Gastroesophageal sphincter (tissue), 4 donors: ENCODE measurements around the gene SMS. TPM values are rescaled to one million over a fixed set of nuclear protein-coding genes. Genes with fewer than 3 reads are reported as not detected.
A peak's percentile ranks its signal among the peaks of the same experiment; 100 is the strongest.

Experiments used
- ATAC-seq: fragments of 150-250 bp; one replicate; pipeline ENCODE4 v1.9.1; 2016; ENCODE audit warnings: mild to moderate bottlenecking, moderate library complexity
- H3K27ac ChIP-seq, 4 donors: fragments of 200-600 bp; sonication (generic) in 3 of 4; 1 replicate in 3 of 4; 2 replicates in 1 of 4; pipeline ENCODE4 v1.5.1; 2016 to 2019
- H3K27me3 ChIP-seq: fragments of 200-600 bp; sonication (generic); one replicate; pipeline ENCODE4 v1.5.1; 2019
- H3K36me3 ChIP-seq, 2 donors: fragments of 200-600 bp; sonication (generic); one replicate each; pipeline ENCODE4 v1.5.1; 2019; ENCODE audit warnings: control low read depth in 1 of 2
- H3K4me1 ChIP-seq, 3 donors: fragments of 200-600 bp; sonication (generic); 1 replicate in 2 of 3; 2 replicates in 1 of 3; pipeline ENCODE4 v1.5.1; 2016 to 2019; ENCODE audit warnings: control low read depth in 2 of 3
- H3K4me3 ChIP-seq, 2 donors: fragments of 200-600 bp; sonication (generic); one replicate each; pipeline ENCODE4 v1.5.1; 2019; ENCODE audit warnings: mild to moderate bottlenecking in 1 of 2, moderate library complexity in 1 of 2
- H3K9me3 ChIP-seq, 3 donors: fragments of 200-600 bp; sonication (generic); one replicate each; pipeline ENCODE4 v1.5.1; 2017 to 2019; ENCODE audit warnings: control low read depth in 2 of 3
- CTCF ChIP-seq, 4 experiments: fragments of 200-600 bp in 2 of 4; fragments of 450-650 bp in 2 of 4; sonication (generic) in 1 of 4; IDR thresholded peaks; one replicate each; pipeline ENCODE4 v1.5.1; 2017 to 2019; ENCODE audit warnings: antibody characterized with exemption in 4 of 4, mild to moderate bottlenecking in 2 of 4, moderate library complexity in 2 of 4
- EP300 ChIP-seq: sonication (generic); formaldehyde crosslinking; IDR thresholded peaks from one replicate; pipeline ENCODE4 v1.6.1; 2017; ENCODE audit warnings: antibody characterized with exemption, mild to moderate bottlenecking
- POLR2A ChIP-seq, 2 donors: fragments of 450-650 bp; IDR thresholded peaks; one replicate each; pipeline ENCODE4 v1.6.1; 2017; ENCODE audit warnings: antibody characterized with exemption in 2 of 2, mild to moderate bottlenecking in 2 of 2, moderate library complexity in 1 of 2
- POLR2AphosphoS5 ChIP-seq: sonication (generic); formaldehyde crosslinking; IDR thresholded peaks from one replicate; pipeline ENCODE4 v1.6.1; 2017; ENCODE audit warnings: antibody characterized with exemption
- WGBS, 2 donors: methylation state at CpG; one replicate each; pipeline ENCODE4 v1.1.5; 2018; ENCODE audit warnings: low coverage in 1 of 2; 5-methylcytosine and 5-hydroxymethylcytosine counted together
- total RNA-seq, 4 donors: library from RNA; depleted of rRNA; stranded (reverse); fragments of >200 nt; gene quantifications; one replicate each; pipeline ENCODE4 v1.1.0, GENCODE V29; 2016

SMS gene
- total RNA-seq, 4 donors from 2014 or later, result 77.7 to 85.5 (median 83.6) TPM

GRCh38 chrX:21972721-21973120 is 32.2 kb downstream of the SMS start:
- ATAC-seq, result no peak
- TF ChIP-seq EP300 (no peak), CTCF (IDR thresholded peaks at IDR 0.05) (no peak), POLR2A (IDR thresholded peaks at IDR 0.05) (no peak), POLR2AphosphoS5 (peak; percentile 54)
- WGBS, 2 donors, result 59 to 75% methylated on average over 5 to 6 of the region's 7 CpGs
- peaks cover 0 to 33% of the 10 kb centered on the region in 2 donors for H3K36me3 ChIP-seq
- no peak overlapping the region for H3K4me3 ChIP-seq
- no peaks in the 10 kb centered on the region for H3K9me3 ChIP-seq
- H3K27ac ChIP-seq, result peak overlapping the region in 1 of 4 donors; percentile 55
- H3K4me1 ChIP-seq, result peaks cover 0 to 10% (median 0%) of the 10 kb centered on the region in 3 donors
- no peaks in the 10 kb centered on the region for H3K27me3 ChIP-seq

GRCh38 chrX:21973321-21974010 is 33.0 kb downstream of the SMS start:
- no peak for TF ChIP-seq POLR2A (IDR thresholded peaks at IDR 0.05)
- TF ChIP-seq POLR2AphosphoS5, result no peak
- no peak for TF ChIP-seq CTCF (IDR thresholded peaks at IDR 0.05)
- no peak for TF ChIP-seq EP300
- no peaks in the 10 kb centered on the region for H3K9me3 ChIP-seq
- H3K27ac ChIP-seq, result peak overlapping the region in 3 of 4 donors; percentile 16 to 55 (median 18)
- H3K27me3 ChIP-seq, result no peaks in the 10 kb centered on the region
- H3K36me3 ChIP-seq, result peaks cover 0 to 35% of the 10 kb centered on the region in 2 donors
- 40 to 84% methylated on average over 7 to 10 of the region's 12 CpGs for WGBS, 2 donors
- no peak overlapping the region for H3K4me3 ChIP-seq
- peaks cover 0 to 10% (median 0%) of the 10 kb centered on the region in 3 donors for H3K4me1 ChIP-seq
- no peak for ATAC-seq

- no peaks in the 10 kb centered on the region for H3K27me3 ChIP-seq
- H3K4me3 ChIP-seq, result no peak overlapping the region
These were observed 33.5 kb downstream of the SMS start for GRCh38 chrX:21974011-21974385.

GRCh38 chrX:21975242-21975641 is 34.7 kb downstream of the SMS start:
- Histone ChIP-seq H3K27ac (peak overlapping the region in 3 of 4 donors; percentile 4 to 53 (median 38)), H3K27me3 (no peaks in the 10 kb centered on the region), H3K4me1 (peaks cover 0 to 10% (median 0%) of the 10 kb centered on the region in 3 donors), H3K36me3 (peaks cover 0 to 23% of the 10 kb centered on the region in 2 donors), H3K4me3 (no peak overlapping the region), H3K9me3 (no peaks in the 10 kb centered on the region)
- TF ChIP-seq POLR2A (IDR thresholded peaks at IDR 0.05), result no peak
- no peak for TF ChIP-seq POLR2AphosphoS5
- TF ChIP-seq CTCF (IDR thresholded peaks at IDR 0.05), result no peak
- no peak for TF ChIP-seq EP300
- WGBS, 2 donors, result 67 to 80% methylated on average over 1 of the region's 3 CpGs
- no peak for ATAC-seq

More at GRCh38 chrX:21974011-21974385, 33.5 kb downstream of the SMS start:
- TF ChIP-seq POLR2AphosphoS5, result no peak
- no peak for ATAC-seq
- WGBS, 2 donors, result 47 to 57% methylated on average over 1 to 2 of the region's 2 CpGs
- H3K27ac ChIP-seq, result peak overlapping the region in 3 of 4 donors; percentile 16 to 55 (median 18)
- peaks cover 0 to 10% (median 0%) of the 10 kb centered on the region in 3 donors for H3K4me1 ChIP-seq
- no peaks in the 10 kb centered on the region for H3K9me3 ChIP-seq
- peaks cover 0 to 35% of the 10 kb centered on the region in 2 donors for H3K36me3 ChIP-seq

- no peak for ATAC-seq
- H3K27ac ChIP-seq, result peak overlapping the region in 3 of 4 donors; percentile 4 to 53 (median 38)
These were observed 35.3 kb downstream of the SMS start for GRCh38 chrX:21975812-21976211.

More at GRCh38 chrX:21975812-21976211, 35.3 kb downstream of the SMS start:
- peaks cover 0 to 10% (median 0%) of the 10 kb centered on the region in 3 donors for H3K4me1 ChIP-seq
- no peak overlapping the region for H3K4me3 ChIP-seq
- no peaks in the 10 kb centered on the region for H3K9me3 ChIP-seq
- no peak for TF ChIP-seq EP300
- TF ChIP-seq CTCF (IDR thresholded peaks at IDR 0.05), result peak; percentile 12 to 56 (median 53)
- TF ChIP-seq POLR2A (IDR thresholded peaks at IDR 0.05), result no peak
- peak; percentile 35 for TF ChIP-seq POLR2AphosphoS5
- H3K27me3 ChIP-seq, result no peaks in the 10 kb centered on the region
- WGBS, 2 donors, result 18 to 53% methylated on average over 3 to 4 of the region's 6 CpGs
- peaks cover 0 to 23% of the 10 kb centered on the region in 2 donors for H3K36me3 ChIP-seq
